H9 (cell line): Measurements from ENCODE around the gene TMBIM6. TPM values are rescaled to one million over a fixed set of nuclear protein-coding genes. Genes with fewer than 3 reads are reported as not detected.
"Not testable (repeated sequence)": the region's sequence is repeated elsewhere in the genome, so short reads cannot be mapped to it uniquely, and the experiment has no call there.

ENCODE experiments used
- DNase-seq: peaks from one replicate; pipeline ENCODE4 v3.0.0-alpha.2; 2017
- H2AFZ ChIP-seq: one replicate; pipeline ENCODE4 v1.6.1; 2013; ENCODE audit warnings: mild to moderate bottlenecking, low read length, control low read depth, moderate library complexity
- H2AK5ac ChIP-seq: 2 replicates; pipeline ENCODE4 v1.6.1; 2013; ENCODE audit warnings: low read length, control low read depth, mixed read lengths; ENCODE audit not compliant: insufficient read length
- H2BK120ac ChIP-seq: one replicate; pipeline ENCODE4 v1.6.1; 2013; ENCODE audit warnings: low read depth, mild to moderate bottlenecking, low read length, control low read depth, inconsistent platforms; ENCODE audit not compliant: poor library complexity, severe bottlenecking
- H2BK12ac ChIP-seq: 2 replicates; pipeline ENCODE4 v1.6.1; 2013; ENCODE audit warnings: low read length, control low read depth, mixed read lengths, low read depth; ENCODE audit not compliant: insufficient read length
- H2BK15ac ChIP-seq: 2 replicates; pipeline ENCODE4 v1.6.1; 2013; ENCODE audit warnings: low read depth, low read length, control low read depth
- H2BK20ac ChIP-seq: one replicate; pipeline ENCODE4 v1.6.1; 2013; ENCODE audit warnings: low read depth, mild to moderate bottlenecking, low read length, control low read depth, inconsistent platforms; ENCODE audit not compliant: poor library complexity, severe bottlenecking
- H2BK5ac ChIP-seq: 2 replicates; pipeline ENCODE4 v1.6.1; 2013; ENCODE audit warnings: low read length, control low read depth, mixed read lengths; ENCODE audit not compliant: insufficient read length
- H3K14ac ChIP-seq: 2 replicates; pipeline ENCODE4 v1.6.1; 2013; ENCODE audit warnings: low read length, control low read depth; ENCODE audit not compliant: insufficient read depth
- H3K18ac ChIP-seq: 2 replicates; pipeline ENCODE4 v1.6.1; 2013; ENCODE audit warnings: low read depth, mild to moderate bottlenecking, mixed read lengths, low read length, control low read depth; ENCODE audit not compliant: insufficient read length
- H3K23ac ChIP-seq: 2 replicates; pipeline ENCODE4 v1.6.1; 2013; ENCODE audit warnings: low read length, control low read depth, mixed read lengths, low read depth; ENCODE audit not compliant: insufficient read length
- H3K23me2 ChIP-seq: 2 replicates; pipeline ENCODE4 v1.6.1; 2013; ENCODE audit warnings: low read depth, mild to moderate bottlenecking, mixed read lengths, low read length, control low read depth; ENCODE audit not compliant: insufficient read length, poor library complexity, severe bottlenecking
- H3K27ac ChIP-seq: 2 replicates; pipeline ENCODE4 v1.5.1; 2013; ENCODE audit warnings: low read length, control low read depth, mixed read lengths, low read depth; ENCODE audit not compliant: insufficient read length
- H3K27me3 ChIP-seq: 2 replicates; pipeline ENCODE4 v1.6.1; 2013; ENCODE audit warnings: low read length, control low read depth, inconsistent platforms; ENCODE audit not compliant: insufficient read depth
- H3K4ac ChIP-seq: 2 replicates; pipeline ENCODE4 v1.6.1; 2013; ENCODE audit warnings: low read depth, mild to moderate bottlenecking, control low read depth, inconsistent platforms, low read length, moderate library complexity
- H3K4me1 ChIP-seq: 2 replicates; pipeline ENCODE4 v1.6.1; 2013; ENCODE audit warnings: low read length, control low read depth, inconsistent platforms; ENCODE audit not compliant: insufficient read depth
- H3K4me2 ChIP-seq: 2 replicates; pipeline ENCODE4 v1.6.1; 2013; ENCODE audit warnings: low read length, control low read depth, mixed read lengths; ENCODE audit not compliant: insufficient read length, insufficient read depth
- H3K56ac ChIP-seq: 2 replicates; pipeline ENCODE4 v1.6.1; 2013; ENCODE audit warnings: low read depth, mild to moderate bottlenecking, mixed read lengths, low read length, control low read depth; ENCODE audit not compliant: insufficient read length
- H3K79me1 ChIP-seq: 2 replicates; pipeline ENCODE4 v1.6.1; 2013; ENCODE audit warnings: low read depth, mild to moderate bottlenecking, moderate library complexity, low read length, control low read depth, inconsistent platforms; ENCODE audit not compliant: insufficient read depth, poor library complexity, severe bottlenecking
- H3K79me2 ChIP-seq: 2 replicates; pipeline ENCODE4 v1.6.1; 2013; ENCODE audit warnings: low read length, control low read depth, inconsistent platforms; ENCODE audit not compliant: insufficient read depth
- H3K9ac ChIP-seq: 2 replicates; pipeline ENCODE4 v1.6.1; 2013; ENCODE audit warnings: low read length, control low read depth, mixed read lengths; ENCODE audit not compliant: insufficient read length; ENCODE audit errors: extremely low read depth
- H3K9me3 ChIP-seq: one replicate; pipeline ENCODE4 v1.6.1; 2013; ENCODE audit warnings: low read depth, low read length, inconsistent platforms; ENCODE audit not compliant: control insufficient read depth
- H3T11ph ChIP-seq: one replicate; pipeline ENCODE4 v1.6.1; 2013; ENCODE audit warnings: mild to moderate bottlenecking, low read length, control low read depth, inconsistent platforms
- H4K20me1 ChIP-seq: one replicate; pipeline ENCODE4 v1.6.1; 2013; ENCODE audit not compliant: control insufficient read depth, insufficient read length, insufficient read depth
- H4K5ac ChIP-seq: 2 replicates; pipeline ENCODE4 v1.6.1; 2013; ENCODE audit warnings: low read depth, mild to moderate bottlenecking, mixed read lengths, low read length, control low read depth; ENCODE audit not compliant: insufficient read length
- H4K8ac ChIP-seq: replicated peaks from 2 replicates; pipeline ENCODE4 v1.6.1; 2013; ENCODE audit warnings: low read length, control low read depth, mixed read lengths, low read depth; ENCODE audit not compliant: insufficient read length
- H4K91ac ChIP-seq: 2 replicates; pipeline ENCODE4 v1.6.1; 2013; ENCODE audit warnings: low read depth, mild to moderate bottlenecking, moderate library complexity, mixed read lengths, low read length, control low read depth; ENCODE audit not compliant: insufficient read length
- H3K27ac Mint-ChIP-seq, 3 experiments: 2 replicates in 2 of 3; 3 replicates in 1 of 3; pipeline ENCODE4 v1.8.0; 2020 to 2021; ENCODE audit warnings: mixed read lengths in 3 of 3, mild to moderate bottlenecking in 1 of 3, moderate library complexity in 1 of 3
- H3K27me3 Mint-ChIP-seq: 2 replicates; pipeline ENCODE4 v1.8.0; 2021; ENCODE audit warnings: low read depth, mild to moderate bottlenecking, moderate library complexity, mixed read lengths
- H3K36me3 Mint-ChIP-seq, 3 experiments: 2 replicates in 2 of 3; 3 replicates in 1 of 3; pipeline ENCODE4 v1.8.0; 2020 to 2021; ENCODE audit warnings: low read depth in 3 of 3, mixed read lengths in 3 of 3; ENCODE audit not compliant: insufficient read depth in 1 of 3
- H3K4me1 Mint-ChIP-seq, 2 experiments: 2 replicates each; pipeline ENCODE4 v1.8.0; 2020; ENCODE audit warnings: mixed read lengths in 2 of 2
- H3K4me3 Mint-ChIP-seq, 2 experiments: 2 replicates in 1 of 2; 3 replicates in 1 of 2; pipeline ENCODE4 v1.8.0; 2020 to 2021; ENCODE audit warnings: mild to moderate bottlenecking in 2 of 2, mixed read lengths in 2 of 2, moderate library complexity in 1 of 2
- H3K9me3 Mint-ChIP-seq, 2 experiments: 2 replicates in 1 of 2; 3 replicates in 1 of 2; pipeline ENCODE4 v1.8.0; 2020; ENCODE audit warnings: mild to moderate bottlenecking in 2 of 2, mixed read lengths in 2 of 2, moderate library complexity in 1 of 2
- WGBS: extraction: QIAGEN DNeasy Blood & Tissue Kit; methylation state at CpG from one replicate; pipeline ENCODE4 v1.1.7; 2013; ENCODE audit warnings: missing lambda C conversion rate, low lambda C conversion rate, mixed read lengths; ENCODE audit not compliant: insufficient read length; ENCODE audit errors: extremely low coverage; 5-methylcytosine and 5-hydroxymethylcytosine counted together
- total RNA-seq: library from RNA; stranded (reverse); gene quantifications from 2 replicates; pipeline ENCODE4 v1.2.1, GENCODE V29; 2021
- TF ChIP-seq, protein P1 (sequence below): fragments of 200-600 bp; sonication (generic); conservative IDR thresholded peaks from 3 replicates; pipeline ENCODE4 v1.8.0; 2021; ENCODE audit warnings: antibody characterized with exemption, mild to moderate bottlenecking

TMBIM6 gene
- total RNA-seq, 1 experiment from 2014 or later: 362 TPM

DNA sequence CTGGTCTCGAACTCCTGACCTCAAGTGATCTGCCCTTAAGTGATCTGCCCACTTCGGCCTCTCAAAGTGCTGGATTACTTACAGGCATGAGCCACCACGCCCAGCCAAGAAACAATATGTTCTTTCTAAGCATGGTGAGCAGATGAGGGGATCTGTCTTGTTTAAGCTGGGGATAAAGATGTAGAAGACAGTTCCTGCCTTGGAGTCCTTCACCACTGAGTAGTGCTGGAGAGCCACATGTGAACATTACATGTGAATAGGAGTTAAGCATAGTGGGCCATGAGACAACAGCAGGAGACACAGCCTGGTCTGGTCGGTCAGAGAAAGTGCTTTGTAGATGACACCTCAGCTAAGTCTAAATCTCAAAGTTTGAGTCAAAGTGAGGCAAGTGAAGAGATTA, 26.0 kb downstream of the TMBIM6 start:
- Histone ChIP-seq H3T11ph (no peak overlapping the region), H3K9me3 (no peaks in the 10 kb centered on the region), H2BK5ac (no peak overlapping the region), H4K20me1 (no peaks in the 10 kb centered on the region), H4K91ac (no peak overlapping the region), H3K4me2 (no peak overlapping the region), H3K14ac (no peak overlapping the region), H3K4ac (no peak overlapping the region), H3K18ac (no peak overlapping the region), H2BK120ac (no peak overlapping the region), H2BK20ac (no peak overlapping the region), H3K9ac (no peak overlapping the region), H3K56ac (no peak overlapping the region), H3K79me2 (no peaks in the 10 kb centered on the region), H3K23ac (no peak overlapping the region), H3K79me1 (no peaks in the 10 kb centered on the region), H4K5ac (no peak overlapping the region), H2AK5ac (no peak overlapping the region), H3K27me3 (no peaks in the 10 kb centered on the region), H2BK15ac (no peak overlapping the region), H3K4me1 (no peaks in the 10 kb centered on the region), H3K27ac (no peak overlapping the region), H3K23me2 (no peaks in the 10 kb centered on the region), H2AFZ (no peak overlapping the region), H4K8ac (no peak overlapping the region), H2BK12ac (no peak overlapping the region)
- H3K4me1 Mint-ChIP-seq: peaks cover 11 to 17% of the 10 kb centered on the region in 2 experiments
- H3K36me3 Mint-ChIP-seq: peaks cover 20 to 35% (median 29%) of the 10 kb centered on the region in 3 experiments; a peak in 6 of 7 replicates
- no peak overlapping the region for H3K4me3 Mint-ChIP-seq
- TF ChIP-seq, protein P1, sequence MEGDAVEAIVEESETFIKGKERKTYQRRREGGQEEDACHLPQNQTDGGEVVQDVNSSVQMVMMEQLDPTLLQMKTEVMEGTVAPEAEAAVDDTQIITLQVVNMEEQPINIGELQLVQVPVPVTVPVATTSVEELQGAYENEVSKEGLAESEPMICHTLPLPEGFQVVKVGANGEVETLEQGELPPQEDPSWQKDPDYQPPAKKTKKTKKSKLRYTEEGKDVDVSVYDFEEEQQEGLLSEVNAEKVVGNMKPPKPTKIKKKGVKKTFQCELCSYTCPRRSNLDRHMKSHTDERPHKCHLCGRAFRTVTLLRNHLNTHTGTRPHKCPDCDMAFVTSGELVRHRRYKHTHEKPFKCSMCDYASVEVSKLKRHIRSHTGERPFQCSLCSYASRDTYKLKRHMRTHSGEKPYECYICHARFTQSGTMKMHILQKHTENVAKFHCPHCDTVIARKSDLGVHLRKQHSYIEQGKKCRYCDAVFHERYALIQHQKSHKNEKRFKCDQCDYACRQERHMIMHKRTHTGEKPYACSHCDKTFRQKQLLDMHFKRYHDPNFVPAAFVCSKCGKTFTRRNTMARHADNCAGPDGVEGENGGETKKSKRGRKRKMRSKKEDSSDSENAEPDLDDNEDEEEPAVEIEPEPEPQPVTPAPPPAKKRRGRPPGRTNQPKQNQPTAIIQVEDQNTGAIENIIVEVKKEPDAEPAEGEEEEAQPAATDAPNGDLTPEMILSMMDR: no peak
- H3K27me3 Mint-ChIP-seq: no peaks in the 10 kb centered on the region; the same call in 1 of the 2 replicates
- no peak for DNase-seq
- H3K27ac Mint-ChIP-seq: peak overlapping the region in 2 of 3 experiments; percentile 0 to 50; a peak in 3 of 7 replicates
- no peaks in the 10 kb centered on the region for H3K9me3 Mint-ChIP-seq
- no CpG with 5 or more reads among the region's 4 CpGs for WGBS

DNA sequence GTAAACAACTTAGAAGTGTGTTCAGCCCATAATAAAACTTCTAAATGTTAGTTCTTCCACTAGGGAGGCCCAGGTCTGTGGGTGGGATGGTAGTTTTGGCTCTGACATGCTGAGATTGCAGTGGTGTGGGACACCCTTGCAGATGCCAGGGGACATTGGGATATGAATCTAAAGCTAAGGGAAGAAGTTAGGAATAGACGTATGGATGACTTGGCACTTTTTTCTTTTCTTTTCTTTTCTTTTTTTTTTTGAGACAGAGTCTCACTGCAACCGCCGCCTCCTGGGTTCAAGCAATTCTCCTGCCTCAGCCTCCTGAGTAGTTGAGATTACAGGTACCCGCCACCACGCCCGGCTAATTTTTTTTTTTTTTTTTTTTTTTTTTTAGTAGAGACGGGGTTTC, 31.7 kb downstream of the TMBIM6 start:
- not testable (repeated sequence) for H3T11ph ChIP-seq, H2BK5ac ChIP-seq, H2BK12ac ChIP-seq, H3K18ac ChIP-seq, H3K56ac ChIP-seq, H4K8ac ChIP-seq, DNase-seq, H2BK20ac ChIP-seq, H4K20me1 ChIP-seq, H2AK5ac ChIP-seq, H3K36me3 Mint-ChIP-seq, H2BK15ac ChIP-seq, H3K23me2 ChIP-seq, H4K91ac ChIP-seq, H3K9me3 ChIP-seq, H3K27ac ChIP-seq, H4K5ac ChIP-seq, H3K79me1 ChIP-seq, H3K4me1 ChIP-seq, H3K9ac ChIP-seq, H2BK120ac ChIP-seq, H3K4me2 ChIP-seq, H3K14ac ChIP-seq, H2AFZ ChIP-seq, H3K4me3 Mint-ChIP-seq, H3K79me2 ChIP-seq, H3K23ac ChIP-seq, H3K4ac ChIP-seq, H3K27me3 ChIP-seq, H3K9me3 Mint-ChIP-seq, H3K27ac Mint-ChIP-seq, H3K27me3 Mint-ChIP-seq
- peaks cover 10 to 15% of the 10 kb centered on the region in 2 experiments for H3K4me1 Mint-ChIP-seq
- WGBS: no CpG with 5 or more reads among the region's 7 CpGs
